ENCODE results near the gene PLXNB2.

Gene PLXNB2

DNA sequence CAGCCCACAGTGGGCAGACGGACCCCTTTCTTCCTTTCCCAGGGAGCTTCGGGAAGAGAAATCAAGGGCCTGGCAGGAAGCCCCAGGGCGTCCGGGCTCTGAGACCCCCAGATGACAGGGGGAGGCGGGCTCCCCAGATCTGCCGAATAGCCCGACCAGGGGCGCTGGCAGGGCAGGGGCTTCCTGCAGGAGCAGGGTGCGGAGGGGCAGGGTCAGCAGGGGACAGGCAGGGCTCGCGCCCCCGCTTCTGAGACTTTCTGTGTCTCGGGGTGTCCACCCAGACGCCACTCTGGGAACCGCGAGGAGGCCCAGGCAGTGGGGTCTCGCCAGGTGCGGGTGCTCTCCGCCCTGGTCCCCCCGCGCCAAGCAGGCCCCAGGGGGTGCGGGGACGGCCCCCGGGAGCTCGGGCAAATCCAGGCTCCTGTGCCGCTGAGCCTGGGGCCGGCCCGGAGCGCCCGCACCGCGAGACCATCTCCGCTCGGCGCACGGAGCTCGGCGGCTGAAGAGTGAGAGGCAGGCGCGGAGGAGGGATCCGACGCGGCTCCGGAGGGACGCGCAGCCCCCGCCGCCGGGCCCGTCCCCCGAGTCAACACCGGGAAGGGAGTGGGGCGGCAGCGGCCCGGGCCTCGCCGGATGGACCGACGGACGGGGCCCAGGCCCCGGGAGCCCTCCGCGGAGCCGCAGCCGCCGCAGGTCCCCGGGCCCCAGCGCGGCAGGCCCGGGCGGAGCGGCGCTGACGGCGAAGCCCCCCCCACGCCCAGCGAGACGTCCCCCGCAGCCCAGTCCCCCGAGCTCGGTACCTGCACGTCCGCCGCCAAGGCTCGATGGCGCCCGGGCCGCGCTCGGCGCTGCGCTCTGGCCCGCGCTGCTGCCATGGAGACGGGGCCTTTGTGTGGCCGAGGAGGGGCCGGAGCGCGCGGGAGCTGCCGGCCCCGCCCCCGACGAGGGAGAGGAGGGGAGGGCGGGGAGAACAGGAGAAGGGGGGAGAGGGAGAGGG lies at the start of gene PLXNB2:
PLXNB2 (minus strand) TSS at position 894 of the 997 bp plus-strand sequence. CDS start 17,062 bp downstream, outside the sequence.
- peak; percentile 77 to 93 for DNase-seq (ENCODE audit: low read depth in 2 of 2)
- H3K4me3 ChIP-seq (replicated peaks in 1 of 2; ENCODE audit: low read depth in 2 of 2, low read length in 2 of 2) = peak within 1 kb of the TSS; percentile 84 to 92
- TF ChIP-seq, protein P1, sequence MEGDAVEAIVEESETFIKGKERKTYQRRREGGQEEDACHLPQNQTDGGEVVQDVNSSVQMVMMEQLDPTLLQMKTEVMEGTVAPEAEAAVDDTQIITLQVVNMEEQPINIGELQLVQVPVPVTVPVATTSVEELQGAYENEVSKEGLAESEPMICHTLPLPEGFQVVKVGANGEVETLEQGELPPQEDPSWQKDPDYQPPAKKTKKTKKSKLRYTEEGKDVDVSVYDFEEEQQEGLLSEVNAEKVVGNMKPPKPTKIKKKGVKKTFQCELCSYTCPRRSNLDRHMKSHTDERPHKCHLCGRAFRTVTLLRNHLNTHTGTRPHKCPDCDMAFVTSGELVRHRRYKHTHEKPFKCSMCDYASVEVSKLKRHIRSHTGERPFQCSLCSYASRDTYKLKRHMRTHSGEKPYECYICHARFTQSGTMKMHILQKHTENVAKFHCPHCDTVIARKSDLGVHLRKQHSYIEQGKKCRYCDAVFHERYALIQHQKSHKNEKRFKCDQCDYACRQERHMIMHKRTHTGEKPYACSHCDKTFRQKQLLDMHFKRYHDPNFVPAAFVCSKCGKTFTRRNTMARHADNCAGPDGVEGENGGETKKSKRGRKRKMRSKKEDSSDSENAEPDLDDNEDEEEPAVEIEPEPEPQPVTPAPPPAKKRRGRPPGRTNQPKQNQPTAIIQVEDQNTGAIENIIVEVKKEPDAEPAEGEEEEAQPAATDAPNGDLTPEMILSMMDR (IDR thresholded peaks at IDR 0.05; ENCODE audit: low read depth, low read length) = no peak

- no peak for DNase-seq (ENCODE audit: low read depth in 2 of 2)
- no peak overlapping the region for H3K4me3 ChIP-seq (replicated peaks in 1 of 2; ENCODE audit: low read depth in 2 of 2, low read length in 2 of 2)
- TF ChIP-seq, protein P1 (IDR thresholded peaks at IDR 0.05; ENCODE audit: low read depth, low read length) = no peak
These were observed 49.8 kb upstream of the PLXNB2 start for GRCh38 chr22:50357222-50357621.

DNA sequence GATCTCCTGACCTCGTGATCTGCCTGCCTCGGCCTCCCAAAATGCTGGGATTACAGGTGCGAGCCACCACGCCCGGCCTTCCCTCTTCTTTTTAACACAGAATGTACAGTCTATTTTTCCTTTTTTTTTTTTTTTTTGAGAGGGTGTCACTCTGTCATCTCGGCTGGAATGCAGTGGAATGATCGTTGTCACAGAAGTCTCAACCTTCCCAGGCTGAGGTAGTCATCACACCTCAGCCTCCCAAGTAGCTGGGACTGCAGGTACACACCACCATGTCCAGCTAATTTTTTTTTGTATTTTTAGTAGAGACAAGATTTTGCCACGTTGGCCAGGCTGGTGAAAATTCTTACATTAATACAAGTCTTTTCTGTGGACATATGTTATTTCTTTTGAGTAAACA lies 48.7 kb upstream of the PLXNB2 start:
- TF ChIP-seq, protein P1 (IDR thresholded peaks at IDR 0.05; ENCODE audit: low read depth, low read length) = no peak
- no peak for DNase-seq (ENCODE audit: low read depth in 2 of 2)

GRCh38 chr22:50348058-50348457 lies 40.6 kb upstream of the PLXNB2 start:
- DNase-seq (ENCODE audit: low read depth in 2 of 2) = no peak
- no peak overlapping the region for H3K4me3 ChIP-seq (replicated peaks in 1 of 2; ENCODE audit: low read depth in 2 of 2, low read length in 2 of 2)
- TF ChIP-seq, protein P1 (IDR thresholded peaks at IDR 0.05; ENCODE audit: low read depth, low read length) = no peak

More for the DNA sequence above, 48.7 kb upstream of the PLXNB2 start:
- no peak overlapping the region for H3K4me3 ChIP-seq (replicated peaks in 1 of 2; ENCODE audit: low read depth in 2 of 2, low read length in 2 of 2)

DNA sequence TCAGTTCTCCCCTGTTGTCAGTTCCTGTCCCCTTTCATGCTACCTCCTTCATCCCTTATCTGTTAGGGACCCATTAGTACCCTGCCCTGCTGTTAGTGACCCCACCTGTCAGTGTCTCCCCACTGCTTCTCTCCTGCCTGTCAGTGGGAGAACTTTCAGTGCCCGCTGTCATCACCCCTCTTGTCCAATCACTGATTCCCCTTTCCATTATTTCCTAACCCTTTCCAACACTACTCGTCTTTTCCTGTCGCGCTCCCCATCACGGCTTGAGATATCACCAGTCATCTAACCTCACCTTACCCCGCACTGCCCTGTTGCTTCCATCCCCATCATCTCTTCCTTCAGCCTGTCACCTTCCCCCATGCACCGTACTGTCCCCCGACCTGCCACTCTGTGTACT lies 39.7 kb upstream of the PLXNB2 start:
- DNase-seq (ENCODE audit: low read depth in 2 of 2) = no peak
- TF ChIP-seq, protein P1 (IDR thresholded peaks at IDR 0.05; ENCODE audit: low read depth, low read length) = no peak
- H3K4me3 ChIP-seq (replicated peaks in 1 of 2; ENCODE audit: low read depth in 2 of 2, low read length in 2 of 2) = no peak overlapping the region

GRCh38 chr22:50346470-50346869 lies 39.0 kb upstream of the PLXNB2 start:
- no peak overlapping the region for H3K4me3 ChIP-seq (replicated peaks in 1 of 2; ENCODE audit: low read depth in 2 of 2, low read length in 2 of 2)
- TF ChIP-seq, protein P1 (IDR thresholded peaks at IDR 0.05; ENCODE audit: low read depth, low read length) = no peak
- DNase-seq (ENCODE audit: low read depth in 2 of 2) = no peak

All from cardiac fibroblast (primary cell).